Stimulated activated memory B cell treated with anti-CD40 and anti-IgM and Interleukin-4, amounts not matched to agents 10 μg/mL and 1 μg/mL and 100 μg/mL, for 72 hours (primary cell): ENCODE results near the gene PADI2.
A peak's percentile ranks its signal among the peaks of the same experiment; 100 is the strongest.

Experiments used
- ATAC-seq: fragments of 150-1000 bp; cut with Tn5 transposase; 2 replicates; pipeline ENCODE4 v1.10.0; 2021
- H3K27ac Mint-ChIP-seq: one replicate; pipeline ENCODE4 v1.8.0; 2022; ENCODE audit warnings: mild to moderate bottlenecking, mixed read lengths
- H3K27me3 Mint-ChIP-seq: one replicate; pipeline ENCODE4 v1.8.0; 2022; ENCODE audit warnings: mixed read lengths
- H3K36me3 Mint-ChIP-seq: one replicate; pipeline ENCODE4 v1.8.0; 2022; ENCODE audit warnings: mixed read lengths
- H3K4me1 Mint-ChIP-seq: one replicate; pipeline ENCODE4 v1.8.0; 2022; ENCODE audit warnings: mixed read lengths
- H3K4me3 Mint-ChIP-seq: one replicate; pipeline ENCODE4 v1.8.0; 2022; ENCODE audit warnings: mild to moderate bottlenecking, moderate library complexity, mixed read lengths
- H3K9me3 Mint-ChIP-seq: one replicate; pipeline ENCODE4 v1.8.0; 2022; ENCODE audit warnings: mixed read lengths

Gene PADI2

GRCh38 chr1:17119076-17119772 lies at the start of gene PADI2:
Gene PADI2, minus strand, starts transcription at chr1:17119451. Its CDS starts 80 bp downstream, at chr1:17119371.
- Mint-ChIP-seq H3K36me3 (peaks cover 5% of the 10 kb centered on the region), H3K9me3 (no peaks in the 10 kb centered on the region), H3K4me3 (peak within 1 kb of the TSS; percentile 81), H3K27ac (peak within 1 kb of the TSS; percentile 82), H3K27me3 (peaks cover 35% of the 10 kb centered on the region), H3K4me1 (peaks cover 41% of the 10 kb centered on the region)
- peak; percentile 87 for ATAC-seq

GRCh38 chr1:17168091-17168876 lies 49.0 kb upstream of the PADI2 start:
- no peak for ATAC-seq
- Mint-ChIP-seq H3K27me3 (peaks cover 32% of the 10 kb centered on the region), H3K27ac (no peak overlapping the region), H3K36me3 (peaks cover 2% of the 10 kb centered on the region), H3K4me3 (no peak overlapping the region), H3K4me1 (no peaks in the 10 kb centered on the region), H3K9me3 (peaks cover 5% of the 10 kb centered on the region)

GRCh38 chr1:17167786-17168090 lies 48.5 kb upstream of the PADI2 start:
- Mint-ChIP-seq H3K9me3 (peaks cover 4% of the 10 kb centered on the region), H3K27me3 (peaks cover 27% of the 10 kb centered on the region), H3K27ac (no peak overlapping the region), H3K36me3 (no peaks in the 10 kb centered on the region), H3K4me3 (no peak overlapping the region), H3K4me1 (no peaks in the 10 kb centered on the region)
- no peak for ATAC-seq

- Mint-ChIP-seq H3K27me3 (peaks cover 25% of the 10 kb centered on the region), H3K27ac (no peak overlapping the region), H3K36me3 (no peaks in the 10 kb centered on the region), H3K4me1 (no peaks in the 10 kb centered on the region), H3K9me3 (peaks cover 4% of the 10 kb centered on the region), H3K4me3 (no peak overlapping the region)
- ATAC-seq: no peak
Measured at GRCh38 chr1:17167041-17167785, 48.0 kb upstream of the PADI2 start.

GRCh38 chr1:17165823-17166222 lies 46.6 kb upstream of the PADI2 start:
- no peak overlapping the region for H3K4me3 Mint-ChIP-seq
- peaks cover 4% of the 10 kb centered on the region for H3K9me3 Mint-ChIP-seq
- peaks cover 25% of the 10 kb centered on the region for H3K27me3 Mint-ChIP-seq
- H3K4me1 Mint-ChIP-seq: no peaks in the 10 kb centered on the region
- no peak for ATAC-seq
- H3K36me3 Mint-ChIP-seq: no peaks in the 10 kb centered on the region
- H3K27ac Mint-ChIP-seq: no peak overlapping the region

- Mint-ChIP-seq H3K27ac (no peak overlapping the region), H3K36me3 (no peaks in the 10 kb centered on the region), H3K4me3 (no peak overlapping the region), H3K9me3 (peaks cover 4% of the 10 kb centered on the region), H3K27me3 (peaks cover 25% of the 10 kb centered on the region), H3K4me1 (no peaks in the 10 kb centered on the region)
- no peak for ATAC-seq
Measured at GRCh38 chr1:17163789-17164666, 44.8 kb upstream of the PADI2 start.

GRCh38 chr1:17163371-17163770 lies 44.1 kb upstream of the PADI2 start:
- peak; percentile 10 for ATAC-seq
- H3K27me3 Mint-ChIP-seq: peaks cover 25% of the 10 kb centered on the region
- H3K36me3 Mint-ChIP-seq: no peaks in the 10 kb centered on the region
- H3K4me3 Mint-ChIP-seq: no peak overlapping the region
- H3K27ac Mint-ChIP-seq: no peak overlapping the region
- peaks cover 4% of the 10 kb centered on the region for H3K9me3 Mint-ChIP-seq
- H3K4me1 Mint-ChIP-seq: no peaks in the 10 kb centered on the region

- Mint-ChIP-seq H3K27me3 (peaks cover 25% of the 10 kb centered on the region), H3K9me3 (peaks cover 4% of the 10 kb centered on the region), H3K4me1 (no peaks in the 10 kb centered on the region), H3K4me3 (no peak overlapping the region), H3K36me3 (no peaks in the 10 kb centered on the region), H3K27ac (no peak overlapping the region)
- ATAC-seq: no peak
Measured at GRCh38 chr1:17162941-17163340, 43.7 kb upstream of the PADI2 start.

- H3K4me3 Mint-ChIP-seq: no peak overlapping the region
- H3K9me3 Mint-ChIP-seq: peaks cover 4% of the 10 kb centered on the region
- H3K27ac Mint-ChIP-seq: no peak overlapping the region
- no peaks in the 10 kb centered on the region for H3K4me1 Mint-ChIP-seq
- ATAC-seq: no peak
- peaks cover 18% of the 10 kb centered on the region for H3K27me3 Mint-ChIP-seq
- no peaks in the 10 kb centered on the region for H3K36me3 Mint-ChIP-seq
Measured at GRCh38 chr1:17161926-17162800, 42.9 kb upstream of the PADI2 start.

GRCh38 chr1:17161137-17161740 lies 42.0 kb upstream of the PADI2 start:
- H3K36me3 Mint-ChIP-seq: peaks cover 6% of the 10 kb centered on the region
- H3K9me3 Mint-ChIP-seq: peaks cover 9% of the 10 kb centered on the region
- peak overlapping the region; percentile 10 for H3K27ac Mint-ChIP-seq
- ATAC-seq: no peak
- no peaks in the 10 kb centered on the region for H3K4me1 Mint-ChIP-seq
- peaks cover 10% of the 10 kb centered on the region for H3K27me3 Mint-ChIP-seq
- H3K4me3 Mint-ChIP-seq: no peak overlapping the region

- H3K4me3 Mint-ChIP-seq: no peak overlapping the region
- H3K27me3 Mint-ChIP-seq: peaks cover 9% of the 10 kb centered on the region
- peaks cover 15% of the 10 kb centered on the region for H3K36me3 Mint-ChIP-seq
- no peak overlapping the region for H3K27ac Mint-ChIP-seq
- H3K4me1 Mint-ChIP-seq: no peaks in the 10 kb centered on the region
- no peak for ATAC-seq
- peaks cover 19% of the 10 kb centered on the region for H3K9me3 Mint-ChIP-seq
Measured at GRCh38 chr1:17158961-17159360, 39.7 kb upstream of the PADI2 start.

GRCh38 chr1:17156108-17156507 lies 36.9 kb upstream of the PADI2 start:
- Mint-ChIP-seq H3K36me3 (peaks cover 26% of the 10 kb centered on the region), H3K27me3 (peaks cover 30% of the 10 kb centered on the region), H3K4me3 (no peak overlapping the region), H3K27ac (no peak overlapping the region), H3K9me3 (peaks cover 31% of the 10 kb centered on the region), H3K4me1 (no peaks in the 10 kb centered on the region)
- no peak for ATAC-seq

GRCh38 chr1:17155257-17155920 lies 36.1 kb upstream of the PADI2 start:
- Mint-ChIP-seq H3K9me3 (peaks cover 31% of the 10 kb centered on the region), H3K4me3 (no peak overlapping the region), H3K27me3 (peaks cover 33% of the 10 kb centered on the region), H3K36me3 (peaks cover 26% of the 10 kb centered on the region), H3K4me1 (no peaks in the 10 kb centered on the region), H3K27ac (no peak overlapping the region)
- ATAC-seq: no peak
